GM12891 (cell line): ENCODE measurements around the gene OSBP2.

Experiments
- DNase-seq: peaks from one replicate; pipeline ENCODE4 v3.0.0; 2011; ENCODE audit warnings: low spot score; ENCODE audit not compliant: insufficient read length
- FAIRE-seq: peaks from 2 replicates; lab custom pipeline; 2011; peaks lifted over from hg19 to GRCh38; lab: Jason Lieb, UNC
- PAX5 ChIP-seq: IDR thresholded peaks from 2 replicates; pipeline ENCODE4 v1.6.1; 2011; ENCODE audit warnings: low read length, moderate library complexity, mild to moderate bottlenecking; ENCODE audit not compliant: insufficient read depth, severe bottlenecking
- POLR2A ChIP-seq: IDR thresholded peaks from 2 replicates; pipeline ENCODE4 v1.6.1; 2011; ENCODE audit warnings: low read depth, low read length, control low read depth
- POLR2AphosphoS5 ChIP-seq: IDR thresholded peaks from 2 replicates; pipeline ENCODE4 v1.6.1; 2011; ENCODE audit warnings: low read depth, low read length, control low read depth
- POU2F2 ChIP-seq: IDR thresholded peaks from 2 replicates; pipeline ENCODE4 v1.6.1; 2011; ENCODE audit warnings: low read depth, mild to moderate bottlenecking, control low read depth, low read length, moderate library complexity
- SPI1 ChIP-seq: IDR thresholded peaks from 2 replicates; pipeline ENCODE4 v1.6.1; 2011; ENCODE audit warnings: low read depth, low read length, control low read depth
- TAF1 ChIP-seq: IDR thresholded peaks from 2 replicates; pipeline ENCODE4 v1.6.1; 2011; ENCODE audit warnings: low read depth, low read length, control low read depth

OSBP2 gene

GRCh38 chr22:30920407-30920806, 225.7 kb downstream of the OSBP2 start:
- no peak for TF ChIP-seq SPI1
- TF ChIP-seq POLR2A: no peak
- TF ChIP-seq PAX5: no peak
- TF ChIP-seq TAF1: no peak
- TF ChIP-seq POU2F2: no peak
- TF ChIP-seq POLR2AphosphoS5: no peak
- DNase-seq (peak; percentile 68), FAIRE-seq (peak; percentile 84)

GRCh38 chr22:30921108-30921507, 226.4 kb downstream of the OSBP2 start:
- peak; percentile 13 for FAIRE-seq
- no peak for DNase-seq
- no peak for TF ChIP-seq POLR2AphosphoS5
- TF ChIP-seq POU2F2: no peak
- TF ChIP-seq PAX5: no peak
- TF ChIP-seq POLR2A: no peak
- TF ChIP-seq SPI1: no peak
- TF ChIP-seq TAF1: no peak

GRCh38 chr22:30922151-30922611, 227.5 kb downstream of the OSBP2 start:
- DNase-seq (peak; percentile 60), FAIRE-seq (peak; percentile 88)
- TF ChIP-seq SPI1 (0 out of 2 replicates have a peak, but pooled peaks have one; percentile 12), POU2F2 (no peak), POLR2AphosphoS5 (0 out of 2 replicates have a peak, but pooled peaks have one; percentile 23), POLR2A (0 out of 2 replicates have a peak, but pooled peaks have one; percentile 21)

- no peak for TF ChIP-seq TAF1
- TF ChIP-seq SPI1: no peak
- TF ChIP-seq POU2F2: no peak
- TF ChIP-seq PAX5: no peak
- TF ChIP-seq POLR2A: no peak
- no peak for TF ChIP-seq POLR2AphosphoS5
- FAIRE-seq: no peak
Measured at GRCh38 chr22:30923168-30923900, 228.7 kb downstream of the OSBP2 start.

GRCh38 chr22:30925667-30926066, 231.0 kb downstream of the OSBP2 start:
- TF ChIP-seq POU2F2 (no peak), TAF1 (no peak), SPI1 (no peak), PAX5 (no peak), POLR2AphosphoS5 (no peak), POLR2A (no peak)
- no peak for DNase-seq
- FAIRE-seq: no peak

More at GRCh38 chr22:30923168-30923900, 228.7 kb downstream of the OSBP2 start:
- DNase-seq: no peak

- no peak for TF ChIP-seq SPI1
- FAIRE-seq: no peak
- DNase-seq: no peak
Measured at GRCh38 chr22:30926706-30927105, 232.0 kb downstream of the OSBP2 start.

- FAIRE-seq: no peak
- TF ChIP-seq SPI1 (no peak), PAX5 (no peak), POLR2AphosphoS5 (no peak), POLR2A (no peak), TAF1 (no peak), POU2F2 (no peak)
- no peak for DNase-seq
Measured at GRCh38 chr22:30927806-30928205, 233.1 kb downstream of the OSBP2 start.

GRCh38 chr22:30928401-30928800, 233.7 kb downstream of the OSBP2 start:
- DNase-seq: no peak
- no peak for FAIRE-seq
- TF ChIP-seq POU2F2: no peak
- TF ChIP-seq POLR2AphosphoS5: no peak
- no peak for TF ChIP-seq SPI1
- TF ChIP-seq POLR2A: no peak
- TF ChIP-seq TAF1: no peak
- no peak for TF ChIP-seq PAX5

- no peak for FAIRE-seq
- no peak for DNase-seq
- TF ChIP-seq POLR2A (no peak), TAF1 (no peak), POU2F2 (no peak), POLR2AphosphoS5 (no peak), PAX5 (no peak), SPI1 (no peak)
Measured at GRCh38 chr22:30930228-30930627, 235.6 kb downstream of the OSBP2 start.

- no peak for DNase-seq
- FAIRE-seq: no peak
Measured at GRCh38 chr22:30931541-30932300, 237.0 kb downstream of the OSBP2 start.

More at GRCh38 chr22:30931541-30932300, 237.0 kb downstream of the OSBP2 start:
- TF ChIP-seq SPI1 (no peak), POU2F2 (no peak), TAF1 (no peak), PAX5 (no peak), POLR2A (no peak), POLR2AphosphoS5 (no peak)
